Measurements from ENCODE around the gene EFR3B.
"Not testable (repeated sequence)": the region's sequence is repeated elsewhere in the genome, so short reads cannot be mapped to it uniquely, and the experiment has no call there.

Gene EFR3B

DNA sequence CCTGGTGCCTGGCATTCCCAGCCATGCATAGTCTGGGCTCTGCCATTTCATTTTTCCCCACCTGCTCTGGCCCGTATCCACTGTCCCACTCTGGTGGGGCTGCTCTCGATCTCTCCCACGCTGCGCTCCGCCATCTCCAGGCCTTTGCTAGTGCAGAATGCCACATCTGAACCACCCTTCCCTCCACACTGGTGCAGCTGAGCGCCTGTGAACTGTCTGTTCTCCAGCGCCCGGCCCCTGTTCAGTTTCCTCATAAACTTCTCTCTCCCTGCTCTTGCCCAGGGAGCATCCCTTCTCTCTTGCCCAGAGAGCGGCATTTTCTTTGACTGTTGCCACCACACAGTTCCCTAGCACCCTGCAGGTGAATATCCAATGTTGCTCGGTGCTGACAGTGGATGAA, 105.0 kb downstream of the EFR3B start:
- no peak for TF ChIP-seq EZH2phosphoT487 (IDR thresholded peaks at IDR 0.05; ENCODE audit: borderline replicate concordance, low read length)
- TF ChIP-seq, protein P1, sequence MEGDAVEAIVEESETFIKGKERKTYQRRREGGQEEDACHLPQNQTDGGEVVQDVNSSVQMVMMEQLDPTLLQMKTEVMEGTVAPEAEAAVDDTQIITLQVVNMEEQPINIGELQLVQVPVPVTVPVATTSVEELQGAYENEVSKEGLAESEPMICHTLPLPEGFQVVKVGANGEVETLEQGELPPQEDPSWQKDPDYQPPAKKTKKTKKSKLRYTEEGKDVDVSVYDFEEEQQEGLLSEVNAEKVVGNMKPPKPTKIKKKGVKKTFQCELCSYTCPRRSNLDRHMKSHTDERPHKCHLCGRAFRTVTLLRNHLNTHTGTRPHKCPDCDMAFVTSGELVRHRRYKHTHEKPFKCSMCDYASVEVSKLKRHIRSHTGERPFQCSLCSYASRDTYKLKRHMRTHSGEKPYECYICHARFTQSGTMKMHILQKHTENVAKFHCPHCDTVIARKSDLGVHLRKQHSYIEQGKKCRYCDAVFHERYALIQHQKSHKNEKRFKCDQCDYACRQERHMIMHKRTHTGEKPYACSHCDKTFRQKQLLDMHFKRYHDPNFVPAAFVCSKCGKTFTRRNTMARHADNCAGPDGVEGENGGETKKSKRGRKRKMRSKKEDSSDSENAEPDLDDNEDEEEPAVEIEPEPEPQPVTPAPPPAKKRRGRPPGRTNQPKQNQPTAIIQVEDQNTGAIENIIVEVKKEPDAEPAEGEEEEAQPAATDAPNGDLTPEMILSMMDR (IDR thresholded peaks at IDR 0.05; ENCODE audit: low read depth, low read length, poor library complexity, severe bottlenecking) = no peak
- H3K9me3 ChIP-seq (ENCODE audit: control insufficient read depth, insufficient read depth, low read length) = no peaks in the 10 kb centered on the region
- no peaks in the 10 kb centered on the region for H3K36me3 ChIP-seq (ENCODE audit: control insufficient read depth, low read length)
- no peaks in the 10 kb centered on the region for H3F3A ChIP-seq (ENCODE audit: control insufficient read depth, insufficient read depth)
- no peak overlapping the region for H3K4me3 ChIP-seq (ENCODE audit: low read length)
- no peaks in the 10 kb centered on the region for H3K4me1 ChIP-seq (ENCODE audit: control insufficient read depth, low read length)
- H3K27ac ChIP-seq (ENCODE audit: low read depth, low read length) = no peak overlapping the region
- no peaks in the 10 kb centered on the region for H4K20me1 ChIP-seq (ENCODE audit: control insufficient read depth, insufficient read depth, low read depth, low read length)
- H3K4me2 ChIP-seq (ENCODE audit: low read length) = no peak overlapping the region
- H3K9me2 ChIP-seq (replicated peaks; ENCODE audit: control insufficient read depth, low read length) = no peaks in the 10 kb centered on the region
- no peaks in the 10 kb centered on the region for H3K79me2 ChIP-seq (ENCODE audit: control insufficient read depth, low read length)
- peaks cover 6% of the 10 kb centered on the region for H3K27me3 ChIP-seq (ENCODE audit: control insufficient read depth, low read length)

DNA sequence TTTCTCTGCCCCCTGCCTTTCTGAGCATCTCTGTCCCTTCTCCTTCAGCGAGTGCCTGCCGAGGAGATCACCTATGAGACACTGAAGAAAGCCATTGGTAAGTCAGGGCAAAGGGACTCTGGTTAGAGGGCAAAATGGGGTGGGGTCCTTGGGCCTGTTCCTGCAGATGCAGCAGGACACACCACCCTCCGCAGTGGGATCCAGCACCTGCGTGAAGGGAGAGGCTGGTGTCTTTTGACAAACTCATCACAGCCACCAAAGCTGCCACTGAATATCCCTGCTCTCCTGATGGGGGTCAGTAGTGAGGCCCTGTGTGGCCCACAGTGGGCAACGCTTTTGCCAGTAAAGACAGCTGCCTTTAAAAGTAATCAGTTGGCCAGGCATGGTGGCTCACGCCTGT, 107.8 kb downstream of the EFR3B start:
- Histone ChIP-seq H4K20me1 (ENCODE audit: control insufficient read depth, insufficient read depth, low read depth, low read length) (no peaks in the 10 kb centered on the region), H3K4me3 (ENCODE audit: low read length) (no peak overlapping the region), H3K36me3 (ENCODE audit: control insufficient read depth, low read length) (no peaks in the 10 kb centered on the region), H3K4me2 (ENCODE audit: low read length) (no peak overlapping the region), H3K27ac (ENCODE audit: low read depth, low read length) (no peak overlapping the region), H3K79me2 (ENCODE audit: control insufficient read depth, low read length) (no peaks in the 10 kb centered on the region), H3K27me3 (ENCODE audit: control insufficient read depth, low read length) (peaks cover 8% of the 10 kb centered on the region), H3K9me2 (replicated peaks; ENCODE audit: control insufficient read depth, low read length) (no peaks in the 10 kb centered on the region), H3K9me3 (ENCODE audit: control insufficient read depth, insufficient read depth, low read length) (no peaks in the 10 kb centered on the region), H3F3A (ENCODE audit: control insufficient read depth, insufficient read depth) (no peaks in the 10 kb centered on the region), H3K4me1 (ENCODE audit: control insufficient read depth, low read length) (no peaks in the 10 kb centered on the region)
- no peak for TF ChIP-seq EZH2phosphoT487 (IDR thresholded peaks at IDR 0.05; ENCODE audit: borderline replicate concordance, low read length)
- TF ChIP-seq, protein P1 (IDR thresholded peaks at IDR 0.05; ENCODE audit: low read depth, low read length, poor library complexity, severe bottlenecking) = no peak

DNA sequence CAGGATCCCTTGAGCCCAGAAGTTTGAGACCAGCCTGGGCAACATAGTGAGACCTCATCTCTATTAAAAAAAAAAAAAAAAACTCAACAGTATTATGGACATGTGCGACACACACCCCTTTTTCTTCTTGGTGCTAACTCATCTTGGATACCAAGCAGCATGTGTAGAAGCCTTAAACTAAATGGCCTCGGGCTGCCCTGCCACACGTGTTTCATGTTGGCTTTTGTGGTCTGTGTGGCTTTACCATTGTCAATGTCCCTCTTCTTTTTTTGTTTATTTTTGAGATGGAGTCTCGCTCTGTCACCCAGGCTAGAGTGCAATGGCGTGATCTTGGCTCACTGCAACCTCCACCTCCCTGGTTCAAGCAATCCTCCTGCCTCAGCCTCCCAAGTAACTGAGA, 109.1 kb downstream of the EFR3B start:
- H3K9me3 ChIP-seq (ENCODE audit: control insufficient read depth, insufficient read depth, low read length); H3K27ac ChIP-seq (ENCODE audit: low read depth, low read length); H3F3A ChIP-seq (ENCODE audit: control insufficient read depth, insufficient read depth); H3K4me3 ChIP-seq (ENCODE audit: low read length); H3K79me2 ChIP-seq (ENCODE audit: control insufficient read depth, low read length); H3K4me2 ChIP-seq (ENCODE audit: low read length); H3K4me1 ChIP-seq (ENCODE audit: control insufficient read depth, low read length); H3K36me3 ChIP-seq (ENCODE audit: control insufficient read depth, low read length); H4K20me1 ChIP-seq (ENCODE audit: control insufficient read depth, insufficient read depth, low read depth, low read length); H3K9me2 ChIP-seq (replicated peaks; ENCODE audit: control insufficient read depth, low read length): not testable (repeated sequence)
- peaks cover 18% of the 10 kb centered on the region for H3K27me3 ChIP-seq (ENCODE audit: control insufficient read depth, low read length)

DNA sequence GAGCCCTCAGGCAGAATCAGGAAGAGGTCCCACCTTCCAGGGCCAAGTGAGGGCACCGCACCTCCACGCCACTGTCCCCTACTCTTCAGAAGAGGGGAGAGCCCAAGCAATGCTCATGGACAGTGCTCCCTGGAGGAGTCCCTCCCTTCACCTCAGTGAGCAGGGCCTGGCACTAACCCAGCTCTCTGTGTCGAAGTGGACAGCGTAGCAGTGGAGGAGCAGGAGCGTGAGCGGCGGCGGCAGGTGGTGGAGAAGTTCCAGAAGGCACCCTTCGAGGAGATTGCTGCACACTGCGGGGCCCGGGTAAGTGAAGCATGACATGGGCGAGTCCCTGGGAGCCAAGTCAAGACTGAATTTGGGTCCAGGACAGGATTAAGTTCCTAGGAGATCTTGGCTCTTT, 109.8 kb downstream of the EFR3B start:
- TF ChIP-seq EZH2phosphoT487 (IDR thresholded peaks at IDR 0.05; ENCODE audit: borderline replicate concordance, low read length) = no peak
- TF ChIP-seq, protein P1 (IDR thresholded peaks at IDR 0.05; ENCODE audit: low read depth, low read length, poor library complexity, severe bottlenecking) = no peak
- Histone ChIP-seq H4K20me1 (ENCODE audit: control insufficient read depth, insufficient read depth, low read depth, low read length) (no peaks in the 10 kb centered on the region), H3K27ac (ENCODE audit: low read depth, low read length) (no peak overlapping the region)

More for the DNA sequence above, 109.8 kb downstream of the EFR3B start:
- Histone ChIP-seq H3K9me3 (ENCODE audit: control insufficient read depth, insufficient read depth, low read length) (no peaks in the 10 kb centered on the region), H3K9me2 (replicated peaks; ENCODE audit: control insufficient read depth, low read length) (no peaks in the 10 kb centered on the region), H3K4me3 (ENCODE audit: low read length) (no peak overlapping the region), H3K4me1 (ENCODE audit: control insufficient read depth, low read length) (no peaks in the 10 kb centered on the region), H3F3A (ENCODE audit: control insufficient read depth, insufficient read depth) (no peaks in the 10 kb centered on the region), H3K4me2 (ENCODE audit: low read length) (no peak overlapping the region), H3K79me2 (ENCODE audit: control insufficient read depth, low read length) (no peaks in the 10 kb centered on the region), H3K27me3 (ENCODE audit: control insufficient read depth, low read length) (peaks cover 18% of the 10 kb centered on the region), H3K36me3 (ENCODE audit: control insufficient read depth, low read length) (no peaks in the 10 kb centered on the region)
